Measurements from ENCODE around the gene SLC4A1. TPM values are rescaled to one million over a fixed set of nuclear protein-coding genes. Genes with fewer than 3 reads are reported as not detected.
A peak's percentile ranks its signal among the peaks of the same experiment; 100 is the strongest.
"Not testable (repeated sequence)": the region's sequence is repeated elsewhere in the genome, so short reads cannot be mapped to it uniquely, and the experiment has no call there.

SLC4A1 gene
- polyA plus RNA-seq, 3 donors: 6.4 to 11.2 (median 8.5) TPM

DNA sequence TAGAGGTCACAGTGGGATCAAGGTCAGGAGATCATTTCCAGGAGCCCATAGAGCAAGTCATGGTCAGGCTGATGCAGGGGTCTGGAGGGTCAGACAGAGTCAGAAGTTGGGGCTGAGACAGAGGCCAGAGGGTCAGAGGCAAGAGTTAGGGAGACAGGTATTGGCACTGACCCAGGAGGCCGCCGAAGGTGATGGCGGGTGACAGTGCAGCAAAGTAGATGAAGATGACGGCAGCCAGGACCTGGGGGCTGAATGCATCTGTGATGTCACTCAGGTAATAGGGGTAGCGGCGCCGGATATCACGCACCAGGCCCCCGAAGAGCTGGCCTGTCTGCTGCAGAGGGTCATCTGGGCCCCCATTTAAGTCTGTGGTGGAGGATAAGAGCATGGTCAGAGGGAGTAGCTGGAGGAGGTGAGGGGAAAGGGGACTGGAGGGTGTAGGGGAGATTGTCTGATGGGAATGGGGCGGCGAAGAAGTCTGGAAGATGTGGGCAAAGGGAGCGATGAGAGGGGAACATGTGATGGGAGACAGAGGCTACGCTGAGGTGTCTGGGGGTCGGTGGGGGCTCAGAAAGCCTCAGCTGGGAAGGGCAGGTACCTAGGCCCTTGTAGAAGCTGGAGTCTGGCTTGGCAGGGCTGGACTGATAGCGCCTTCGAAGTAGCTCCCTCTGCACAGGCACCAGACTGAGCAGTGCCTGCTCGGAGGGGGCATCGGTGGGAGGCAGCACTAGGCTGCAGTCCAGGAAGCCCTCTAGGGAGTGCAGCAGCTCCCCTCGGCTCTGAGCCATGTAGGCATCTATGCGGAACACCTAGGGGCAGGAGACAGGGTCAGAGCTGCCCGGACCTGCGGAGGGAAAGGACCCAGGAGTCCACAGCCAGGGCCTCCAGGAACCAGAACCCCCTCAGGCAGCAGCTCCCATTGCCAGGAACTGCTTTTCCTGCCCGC lies 9.8 kb downstream of the SLC4A1 start:
- no peak for DNase-seq

- DNase-seq: no peak
Observed at GRCh38 chr17:44256671-44257070, 11.3 kb downstream of the SLC4A1 start.

- DNase-seq: no peak
Observed at GRCh38 chr17:44255915-44256314, 12.0 kb downstream of the SLC4A1 start.

GRCh38 chr17:44254361-44255095 lies 13.4 kb downstream of the SLC4A1 start:
- DNase-seq: no peak

DNA sequence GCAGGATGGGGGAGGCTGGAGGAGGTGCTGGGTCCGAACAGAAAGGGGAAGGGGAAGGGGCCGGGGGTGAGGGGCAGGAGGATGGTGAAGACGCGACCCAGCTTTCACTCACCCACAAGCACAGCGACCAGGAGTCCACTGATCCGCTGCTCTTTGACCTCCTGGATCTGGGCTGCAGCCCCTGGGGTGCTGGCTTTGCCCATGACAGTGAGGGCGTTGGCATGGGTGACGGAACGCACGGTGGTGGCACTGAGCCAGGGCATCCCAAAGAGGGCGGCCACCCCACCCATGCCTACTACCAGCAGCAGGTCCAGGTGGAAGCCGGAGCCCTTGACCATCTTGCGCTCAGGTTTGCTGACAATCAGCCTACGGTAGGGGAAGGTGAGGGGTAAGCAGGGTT lies 14.9 kb downstream of the SLC4A1 start:
- no peak for DNase-seq

DNA sequence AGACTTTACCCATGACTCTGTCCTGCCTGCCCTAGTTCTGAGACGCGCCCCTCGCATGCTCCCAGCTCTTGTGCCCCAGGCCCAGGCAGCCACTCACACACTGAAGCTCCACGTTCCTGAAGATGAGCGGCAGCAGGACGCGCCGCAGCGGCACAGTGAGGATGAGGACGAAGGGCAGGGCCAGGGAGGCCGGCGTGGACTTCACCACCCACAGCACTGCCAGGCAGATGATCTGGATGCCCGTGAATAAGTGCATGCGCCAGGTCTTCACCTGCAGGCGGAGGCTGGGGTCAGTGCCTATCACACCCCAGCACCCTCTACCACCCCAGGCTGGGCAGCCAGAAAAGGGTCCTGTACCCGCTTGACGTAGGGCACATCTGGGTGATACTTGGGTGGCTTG lies 16.9 kb downstream of the SLC4A1 start:
- DNase-seq: no peak

GRCh38 chr17:44249501-44250246 lies 18.3 kb downstream of the SLC4A1 start:
- DNase-seq: no peak

GRCh38 chr17:44247876-44248736 lies 19.8 kb downstream of the SLC4A1 start:
- no peak for DNase-seq

DNA sequence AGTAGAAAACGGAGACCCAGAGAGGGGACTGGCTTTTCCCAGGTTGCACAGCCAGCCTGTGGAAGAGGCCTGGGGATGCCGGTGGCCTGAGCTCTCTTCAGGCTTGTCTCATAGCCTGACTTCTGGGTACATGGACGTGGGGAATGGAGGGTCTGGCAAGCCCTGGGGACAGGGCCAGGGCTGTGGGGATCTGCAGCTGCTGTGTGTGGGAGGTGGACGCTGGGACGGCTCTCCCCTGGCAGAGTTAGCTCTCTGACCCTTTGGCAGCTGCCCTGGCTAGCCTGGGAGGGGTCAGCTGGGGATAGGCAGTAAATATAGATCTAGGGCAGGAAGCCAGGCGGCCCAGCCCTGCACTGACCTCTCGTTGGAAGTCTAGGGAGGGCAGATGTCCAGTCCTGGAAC lies 20.5 kb downstream of the SLC4A1 start:
- no peak for DNase-seq

- DNase-seq: no peak
Observed at GRCh38 chr17:44241106-44241624, 26.8 kb downstream of the SLC4A1 start.

DNA sequence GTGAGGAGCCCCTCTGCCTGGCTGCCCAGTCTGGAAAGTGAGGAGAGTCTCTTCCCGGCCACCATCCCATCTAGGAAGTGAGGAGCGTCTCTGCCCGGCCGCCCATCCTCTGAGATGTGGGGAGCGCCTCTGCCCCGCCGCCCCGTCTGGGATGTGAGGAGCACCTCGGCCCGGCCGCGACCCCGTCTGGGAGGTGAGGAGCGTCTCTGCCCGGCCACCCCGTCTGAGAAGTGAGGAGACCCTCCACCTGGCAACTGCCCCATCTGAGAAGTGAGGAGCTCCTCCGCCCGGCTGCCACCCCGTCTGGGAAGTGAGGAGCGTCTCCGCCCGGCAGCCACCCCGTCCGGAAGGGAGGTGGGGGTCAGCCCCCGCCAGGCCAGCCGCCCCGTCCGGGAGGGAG lies 30.0 kb downstream of the SLC4A1 start:
- DNase-seq: not testable (repeated sequence)

GRCh38 chr17:44236444-44236991 lies 31.4 kb downstream of the SLC4A1 start:
- DNase-seq: no peak

GRCh38 chr17:44235583-44235936 lies 32.4 kb downstream of the SLC4A1 start:
- DNase-seq: no peak

DNA sequence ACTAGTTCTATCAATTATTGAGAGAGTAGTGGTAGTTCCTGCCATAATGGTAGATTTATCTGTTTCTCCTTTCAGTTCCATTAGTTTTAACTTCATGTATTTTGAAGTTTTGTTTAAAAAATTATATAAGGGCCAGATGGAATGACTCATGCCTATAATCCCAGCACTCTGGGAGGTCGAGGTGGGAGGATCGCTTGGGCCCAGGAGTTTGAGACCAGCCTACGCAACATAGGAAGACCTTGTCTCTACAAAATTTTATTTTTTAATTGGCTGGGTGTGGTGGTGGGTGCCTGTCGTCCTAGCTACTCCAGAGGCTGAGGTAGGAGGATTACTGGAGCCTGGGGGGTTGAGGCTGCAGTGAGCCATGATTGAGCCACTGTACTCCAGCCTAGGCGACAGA lies 34.4 kb downstream of the SLC4A1 start:
- no peak for DNase-seq

DNA sequence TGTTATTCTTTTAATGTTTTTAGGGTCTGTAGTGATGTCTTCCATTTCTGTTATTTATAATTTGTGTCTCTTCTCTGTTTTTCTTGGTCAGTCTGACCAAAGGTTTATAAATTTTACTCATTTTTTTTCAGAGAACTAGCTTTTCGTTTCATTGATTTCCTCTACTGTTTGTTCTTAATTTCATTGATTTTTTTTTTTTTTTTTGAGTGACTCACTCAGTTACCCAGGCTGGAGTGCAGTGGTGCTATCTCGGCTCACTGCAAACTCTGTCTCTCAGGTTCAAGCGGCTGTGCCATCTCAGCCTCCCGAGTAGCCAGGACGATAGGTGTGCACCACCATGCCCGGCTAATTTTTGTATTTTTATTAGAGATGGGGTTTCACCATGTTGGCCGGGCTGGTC lies 35.9 kb downstream of the SLC4A1 start:
- DNase-seq: no peak

DNA sequence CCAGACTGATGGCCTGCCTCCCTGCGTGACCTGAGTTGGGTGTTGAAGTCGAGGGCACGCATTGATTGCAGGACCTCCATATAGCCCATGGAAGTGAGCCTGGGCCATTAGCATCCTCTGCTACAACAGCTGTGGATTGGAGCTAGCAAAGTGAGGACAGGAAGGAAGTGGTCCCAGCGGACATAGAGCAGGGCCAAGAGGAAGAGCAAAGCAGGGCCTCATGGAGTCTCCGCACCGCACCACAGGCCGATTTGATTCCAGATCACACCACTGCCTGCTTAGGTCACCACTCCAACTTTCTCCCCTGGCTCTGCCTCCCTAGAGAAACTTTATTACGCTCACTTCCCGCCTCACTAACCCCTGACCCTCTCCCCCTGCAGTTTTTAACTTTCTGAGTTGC lies 37.8 kb downstream of the SLC4A1 start:
- no peak for DNase-seq

GRCh38 chr17:44229090-44229489 lies 38.8 kb downstream of the SLC4A1 start:
- no peak for DNase-seq

GRCh38 chr17:44223541-44224071 lies 44.3 kb downstream of the SLC4A1 start:
- DNase-seq: no peak

GRCh38 chr17:44222112-44222869 lies 45.6 kb downstream of the SLC4A1 start:
- peak; percentile 83 for DNase-seq

- no peak for DNase-seq
Observed at GRCh38 chr17:44221862-44222111, 46.1 kb downstream of the SLC4A1 start.

Data from renal pelvis (tissue), 4 donors.